HG02678 (cell line): ENCODE measurements around the gene MTPN.

ENCODE experiments used
- ATAC-seq: cut with Tn5 transposase; IDR thresholded peaks from one replicate; pipeline ENCODE4 v1.9.1; 2021; ENCODE audit warnings: mild to moderate bottlenecking, moderate library complexity; ENCODE audit not compliant: unreplicated experiment

The MTPN gene

GRCh38 chr7:135958173-135958572, 19.0 kb downstream of the MTPN start:
- no peak for ATAC-seq

- ATAC-seq: no peak
Observed at GRCh38 chr7:135957627-135958026, 19.5 kb downstream of the MTPN start.

GRCh38 chr7:135956393-135956792, 20.8 kb downstream of the MTPN start:
- ATAC-seq: no peak

GRCh38 chr7:135950972-135951371, 26.2 kb downstream of the MTPN start:
- ATAC-seq: no peak

GRCh38 chr7:135950429-135950828, 26.7 kb downstream of the MTPN start:
- no peak for ATAC-seq

GRCh38 chr7:135946289-135947055, 30.7 kb downstream of the MTPN start:
- no peak for ATAC-seq

- ATAC-seq: no peak
Observed at GRCh38 chr7:135944753-135945152, 32.4 kb downstream of the MTPN start.

- peak; percentile 42 for ATAC-seq
Observed at GRCh38 chr7:135943134-135943879, 33.9 kb downstream of the MTPN start.

- ATAC-seq: peak; percentile 84
Observed at GRCh38 chr7:135942614-135943013, 34.5 kb downstream of the MTPN start.

- ATAC-seq: no peak
Observed at GRCh38 chr7:135940077-135941075, 36.8 kb downstream of the MTPN start.

GRCh38 chr7:135939261-135939812, 37.8 kb downstream of the MTPN start:
- ATAC-seq: no peak

- no peak for ATAC-seq
Observed at GRCh38 chr7:135938563-135938962, 38.6 kb downstream of the MTPN start.

GRCh38 chr7:135938086-135938485, 39.1 kb downstream of the MTPN start:
- ATAC-seq: no peak

- no peak for ATAC-seq
Observed at GRCh38 chr7:135936497-135937217, 40.5 kb downstream of the MTPN start.

- ATAC-seq: no peak
Observed at GRCh38 chr7:135934651-135935050, 42.5 kb downstream of the MTPN start.

GRCh38 chr7:135933509-135934188, 43.5 kb downstream of the MTPN start:
- ATAC-seq: no peak

- ATAC-seq: no peak
Observed at GRCh38 chr7:135932131-135932530, 45.0 kb downstream of the MTPN start.

GRCh38 chr7:135930565-135931461, 46.3 kb downstream of the MTPN start:
- ATAC-seq: no peak
